ENCODE measurements around the gene S100A16.
A peak's percentile ranks its signal among the peaks of the same experiment; 100 is the strongest.
"Not testable (repeated sequence)": the region's sequence is repeated elsewhere in the genome, so short reads cannot be mapped to it uniquely, and the experiment has no call there.

The S100A16 gene

DNA sequence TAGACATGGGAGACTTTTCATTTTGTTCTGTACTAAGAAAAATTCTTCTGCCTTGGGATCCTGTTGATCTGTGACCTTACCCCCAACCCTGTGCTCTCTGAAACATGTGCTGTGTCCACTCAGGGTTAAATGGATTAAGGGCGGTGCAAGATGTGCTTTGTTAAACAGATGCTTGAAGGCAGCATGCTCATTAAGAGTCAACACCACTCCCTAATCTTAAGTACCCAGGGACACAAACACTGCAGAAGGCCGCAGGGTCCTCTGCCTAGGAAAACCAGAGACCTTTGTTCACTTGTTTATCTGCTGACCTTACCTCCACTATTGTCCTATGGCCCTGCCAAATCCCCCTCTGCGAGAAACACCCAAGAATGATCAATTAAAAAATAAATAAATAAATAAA, 29.4 kb downstream of the S100A16 start:
- not testable (repeated sequence) for DNase-seq

DNA sequence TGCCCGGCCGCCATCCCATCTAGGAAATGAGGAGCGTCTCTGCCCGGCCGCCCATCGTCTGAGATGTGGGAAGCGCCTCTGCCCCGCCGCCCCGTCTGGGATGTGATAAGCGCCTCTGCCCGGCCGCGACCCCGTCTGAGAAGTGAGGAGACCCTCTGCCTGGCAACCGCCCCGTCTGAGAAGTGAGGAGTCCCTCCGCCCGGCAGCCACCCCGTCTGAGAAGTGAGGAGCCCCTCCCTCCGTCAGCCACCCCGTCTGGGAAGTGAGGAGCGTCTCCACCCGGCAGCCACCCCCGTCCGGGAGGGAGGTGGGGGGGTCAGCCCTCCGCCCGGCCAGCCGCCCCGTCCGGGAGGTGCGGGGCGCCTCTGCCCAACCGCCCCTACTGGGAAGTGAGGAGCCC, 30.1 kb downstream of the S100A16 start:
- DNase-seq, result not testable (repeated sequence)

DNA sequence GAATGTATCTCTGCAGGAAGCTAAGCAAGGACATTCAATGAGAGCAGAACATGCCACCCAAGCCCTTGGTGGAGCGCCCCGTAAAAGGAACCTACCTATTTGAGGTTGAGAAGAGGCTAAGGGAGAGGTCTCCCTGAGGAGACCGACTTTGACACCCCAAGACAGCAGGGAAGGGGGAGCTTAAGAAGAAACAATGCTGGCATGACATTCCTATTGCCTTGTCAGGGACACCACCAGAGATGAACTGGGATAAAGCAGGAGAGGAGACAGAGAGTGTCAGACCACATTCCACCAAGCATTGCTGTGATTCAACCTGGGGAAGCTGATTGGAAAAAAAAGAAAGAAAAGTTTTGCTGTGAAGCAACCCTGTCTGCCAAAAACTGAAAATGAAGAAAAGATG, 34.0 kb downstream of the S100A16 start:
- DNase-seq, result no peak

DNA sequence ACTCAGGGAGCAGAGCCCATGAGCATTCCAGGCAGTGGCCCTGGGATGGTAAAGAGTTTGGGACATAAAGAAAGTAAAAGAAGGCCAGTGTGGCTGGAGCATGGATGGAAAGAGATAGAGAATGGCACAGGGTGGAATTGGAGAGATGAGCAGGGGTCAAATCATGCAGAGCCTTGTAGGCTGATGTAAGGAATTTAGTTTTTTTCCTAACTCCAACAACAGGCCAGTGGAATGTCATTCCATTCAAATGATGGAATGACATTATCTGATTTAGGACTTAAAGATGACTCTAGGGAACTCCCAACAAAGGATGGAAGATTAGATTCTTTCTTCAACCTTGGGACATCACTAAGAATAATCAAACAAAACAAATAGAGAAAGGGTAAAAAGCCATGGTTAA, 34.4 kb downstream of the S100A16 start:
- no peak for DNase-seq

DNA sequence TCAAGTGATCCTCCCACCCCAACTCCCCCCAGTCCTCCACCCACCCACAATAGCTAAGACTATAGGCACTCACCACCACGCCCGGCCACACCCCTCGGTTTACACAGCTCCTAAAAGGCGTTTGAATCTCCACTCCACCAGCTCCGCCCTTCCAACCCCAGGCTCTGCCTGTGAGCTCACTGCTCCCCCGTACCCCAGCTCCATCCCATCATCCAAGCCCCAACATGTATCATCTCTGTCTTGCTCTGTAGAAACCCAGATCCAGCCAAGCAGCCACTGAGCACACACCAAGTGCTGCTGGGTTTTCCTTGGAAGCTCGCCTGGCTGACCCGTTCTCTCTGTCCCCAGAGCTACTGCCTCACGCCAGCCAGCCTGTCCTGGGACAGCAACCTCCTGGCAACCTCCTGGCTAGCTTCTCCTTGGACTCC, 35.3 kb downstream of the S100A16 start:
- no peak for DNase-seq

DNA sequence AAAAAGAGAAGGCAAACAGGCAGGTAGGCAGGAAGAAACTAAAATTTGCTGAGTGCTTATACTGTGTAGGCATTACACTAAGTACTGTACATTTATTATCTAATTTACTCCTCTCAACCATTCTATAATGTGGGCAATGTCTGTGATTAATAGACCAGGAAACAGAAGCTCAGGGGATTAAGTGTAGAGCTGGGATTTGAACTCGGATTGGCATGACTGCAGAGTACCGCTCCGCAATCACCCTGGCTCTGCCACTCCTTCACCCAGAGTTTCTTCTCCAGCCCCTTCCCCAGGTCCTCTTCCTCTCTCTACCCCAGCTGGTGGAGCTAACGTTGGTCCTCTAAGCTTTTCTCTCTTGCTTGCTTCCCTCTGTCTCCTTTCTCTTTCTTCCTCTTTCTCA, 35.8 kb downstream of the S100A16 start:
- DNase-seq, result no peak

DNA sequence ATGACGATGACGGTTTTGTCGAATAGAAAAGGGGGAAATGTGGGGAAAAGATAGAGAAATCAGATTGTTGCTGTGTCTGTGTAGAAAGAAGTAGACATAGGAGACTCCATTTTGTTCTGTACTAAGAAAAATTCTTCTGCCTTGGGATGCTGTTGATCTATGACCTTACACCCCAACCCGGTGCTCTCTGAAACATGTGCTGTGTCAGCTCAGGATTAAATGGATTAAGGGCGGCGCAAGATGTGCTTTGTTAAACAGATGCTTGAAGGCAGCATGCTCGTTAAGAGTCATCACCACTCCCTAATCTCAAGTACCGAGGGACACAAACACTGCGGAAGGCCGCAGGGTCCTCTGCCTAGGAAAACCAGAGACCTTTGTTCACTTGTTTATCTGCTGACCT, 37.4 kb downstream of the S100A16 start:
- DNase-seq, result not testable (repeated sequence)

DNA sequence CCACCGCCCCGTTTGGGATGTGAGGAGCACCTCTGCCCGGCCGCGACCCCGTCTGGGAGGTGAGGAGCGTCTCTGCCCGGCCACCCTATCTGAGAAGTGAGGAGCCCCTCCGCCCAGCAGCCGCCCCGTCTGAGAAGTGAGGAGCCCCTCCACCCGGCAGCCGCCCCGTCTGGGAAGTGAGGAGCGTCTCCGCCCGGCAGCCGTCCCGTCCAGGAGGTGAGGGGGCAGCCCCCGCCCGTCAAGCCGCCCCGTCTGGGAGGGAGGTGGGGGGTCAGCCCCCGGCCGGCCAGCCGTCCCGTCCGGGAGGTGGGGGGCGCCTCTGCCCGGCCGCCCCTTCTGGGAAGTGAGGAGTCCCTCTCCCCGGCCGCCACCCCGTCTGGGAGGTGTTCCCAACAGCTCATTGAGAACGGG, 37.9 kb downstream of the S100A16 start:
- DNase-seq, result not testable (repeated sequence)

DNA sequence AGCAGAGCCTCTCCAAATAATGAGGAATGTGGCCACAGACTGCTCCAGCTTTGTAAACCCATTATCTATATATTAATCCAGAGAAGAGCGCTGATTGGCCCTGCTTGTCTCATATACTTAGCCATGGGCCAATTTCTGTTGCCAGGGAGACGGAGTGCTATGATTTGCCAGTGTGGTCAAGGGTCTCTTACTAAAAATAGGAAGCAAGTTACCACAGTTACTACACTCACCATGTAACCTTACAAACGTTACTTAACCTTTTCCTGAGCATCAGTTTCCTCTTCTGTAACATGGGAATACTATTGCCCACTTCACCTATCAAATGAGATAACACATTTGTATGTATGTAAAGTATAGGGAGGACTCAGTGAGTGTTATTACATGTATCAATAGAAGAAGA, 39.6 kb downstream of the S100A16 start:
- DNase-seq, result no peak

DNA sequence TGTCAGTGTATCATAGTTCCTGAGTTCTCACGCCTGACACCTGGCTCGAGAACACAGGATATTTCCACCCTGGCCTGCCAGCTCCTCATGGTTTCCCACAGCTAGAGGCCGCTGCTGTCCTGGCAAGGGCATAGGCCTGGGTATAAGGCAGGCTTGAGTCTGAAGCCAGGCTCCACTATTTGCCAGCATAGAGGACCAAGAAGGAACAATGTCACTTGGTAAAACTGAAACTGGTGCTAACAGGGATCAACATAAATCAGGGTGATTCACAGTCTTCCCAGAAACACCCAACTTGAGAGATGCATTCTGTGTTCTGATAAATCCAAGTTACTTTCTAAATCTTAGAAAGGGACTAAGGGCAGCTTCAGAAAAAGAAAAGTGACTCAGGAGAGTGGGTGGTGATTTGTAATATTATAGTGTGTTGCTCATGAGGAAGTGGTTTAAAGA, 40.3 kb downstream of the S100A16 start:
- peak; percentile 62 for DNase-seq

DNA sequence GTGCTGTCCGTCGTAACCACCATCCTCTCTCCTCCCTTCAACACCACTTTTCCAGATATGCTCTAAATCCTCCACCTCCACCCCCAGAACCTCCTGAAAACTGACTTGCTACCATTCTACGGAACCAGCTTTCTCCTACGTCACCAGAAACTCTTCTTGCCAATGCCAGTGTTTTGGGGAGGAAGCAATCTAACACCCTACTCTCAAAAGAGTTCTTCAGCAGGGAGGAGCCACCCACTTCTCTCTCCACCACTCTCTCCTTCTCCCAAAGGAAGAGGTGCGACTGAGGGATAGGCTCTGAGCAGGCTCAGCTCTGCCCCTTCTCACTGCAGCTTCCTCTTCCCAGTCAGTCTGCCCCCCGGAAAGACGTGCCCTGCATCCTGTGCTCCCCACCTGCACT, 41.2 kb downstream of the S100A16 start:
- no peak for DNase-seq

DNA sequence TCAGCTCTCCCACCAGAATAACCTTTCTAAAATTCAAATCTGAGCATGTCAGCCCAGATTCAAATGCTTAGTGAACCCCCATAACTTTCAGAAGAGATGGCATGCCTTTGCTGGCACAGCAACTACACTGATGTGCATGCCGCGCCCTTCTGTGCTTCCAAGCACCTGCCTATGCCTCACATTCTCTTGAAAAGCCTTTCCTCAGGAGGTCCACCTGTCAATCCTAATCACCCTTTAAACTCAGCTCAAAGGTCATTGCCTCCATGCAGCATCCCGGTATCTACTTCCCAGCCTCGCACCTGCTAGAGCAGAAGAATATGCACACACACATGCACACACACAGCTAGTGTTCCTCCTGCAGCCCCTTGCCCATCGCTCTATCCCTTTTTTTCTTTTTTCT, 42.1 kb downstream of the S100A16 start:
- no peak for DNase-seq

DNA sequence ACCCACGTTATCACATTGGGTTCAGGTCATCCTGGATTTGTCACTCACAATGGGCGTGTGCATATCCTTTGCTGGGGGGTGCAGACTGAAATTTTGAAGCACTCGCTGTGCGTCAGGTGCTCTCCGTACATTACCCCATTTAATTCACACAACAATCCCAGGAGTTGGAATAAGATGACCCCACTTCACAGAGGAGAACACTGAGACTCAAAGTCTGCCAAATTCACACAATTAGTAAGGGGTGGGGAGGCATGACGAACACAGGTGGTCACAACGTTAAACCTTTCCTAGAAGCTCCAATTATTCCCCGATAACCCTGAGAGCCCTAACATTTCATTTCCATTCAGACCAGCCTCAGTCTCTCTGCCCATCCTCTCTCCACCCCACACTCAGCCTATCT, 43.5 kb downstream of the S100A16 start:
- DNase-seq, result no peak

DNA sequence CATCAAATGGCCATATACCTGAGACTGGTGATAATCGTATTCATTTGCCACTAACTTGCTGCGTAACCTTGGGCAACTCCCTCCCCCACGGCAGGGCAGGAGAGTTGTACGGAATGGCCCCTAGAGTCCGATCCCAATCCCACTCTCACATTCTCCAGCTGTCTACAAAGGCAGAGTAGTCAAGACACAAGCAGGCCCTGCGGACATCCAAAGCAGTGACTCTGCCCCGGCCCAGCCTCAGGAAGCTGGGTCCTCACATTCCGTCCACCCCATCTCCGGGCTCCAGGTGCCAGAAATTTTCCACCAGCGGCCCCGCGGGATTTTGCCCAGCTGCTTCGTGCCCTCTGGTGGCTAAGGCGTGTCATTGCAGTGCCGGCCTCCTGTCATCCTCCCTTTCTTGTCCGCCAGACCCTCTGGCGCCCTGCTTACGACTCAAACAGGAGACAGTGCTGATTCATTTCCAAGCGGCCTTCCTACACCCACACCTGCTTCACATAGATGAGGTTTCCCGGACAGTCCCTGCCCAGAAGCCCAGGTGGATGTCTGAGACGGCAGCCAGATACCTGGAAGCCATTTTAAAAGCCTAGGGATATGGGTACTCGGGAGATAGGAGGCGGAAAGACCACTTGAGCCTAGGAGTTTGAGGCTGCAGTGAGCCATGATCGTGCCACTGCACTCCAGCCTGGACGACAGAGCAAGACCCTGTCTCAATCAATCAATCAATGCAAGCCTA, 44.4 kb downstream of the S100A16 start:
- DNase-seq, result peak; percentile 88

DNA sequence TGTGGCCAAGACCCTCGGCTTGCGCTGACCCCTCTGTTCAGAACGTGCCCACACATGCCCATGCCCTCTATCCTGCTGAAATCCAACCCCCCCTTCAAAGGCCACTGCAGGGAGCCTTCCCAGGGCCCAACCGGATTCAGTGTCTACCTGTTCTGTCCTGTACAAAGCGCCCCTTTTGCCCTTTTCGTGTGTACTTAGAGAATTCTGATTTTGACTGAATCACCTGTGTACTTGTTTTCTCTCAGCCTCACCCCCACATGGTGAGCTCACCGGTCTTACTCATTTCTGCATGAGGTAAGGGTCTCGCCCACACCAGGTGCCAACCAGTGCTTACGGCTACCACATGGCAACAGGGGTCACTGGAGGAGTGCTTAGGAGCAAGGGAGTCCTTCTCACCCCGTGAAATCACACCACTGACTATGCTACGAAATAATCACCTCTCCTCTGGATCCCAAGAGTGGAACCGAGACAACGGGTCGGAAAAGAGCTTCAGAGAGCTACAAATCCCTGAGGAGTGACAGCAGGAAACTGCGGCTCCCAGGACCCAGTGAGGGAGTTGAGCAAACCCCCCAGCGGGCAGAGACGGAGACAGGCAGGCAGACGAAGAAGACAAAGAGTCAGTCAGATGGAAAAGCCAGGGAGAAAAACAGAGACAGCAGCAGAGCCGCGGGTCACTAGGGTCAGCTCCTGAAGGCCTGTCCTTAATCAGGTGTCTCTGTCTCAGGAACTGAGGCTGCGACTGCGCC, 45.1 kb downstream of the S100A16 start:
- DNase-seq, result peak; percentile 34

DNA sequence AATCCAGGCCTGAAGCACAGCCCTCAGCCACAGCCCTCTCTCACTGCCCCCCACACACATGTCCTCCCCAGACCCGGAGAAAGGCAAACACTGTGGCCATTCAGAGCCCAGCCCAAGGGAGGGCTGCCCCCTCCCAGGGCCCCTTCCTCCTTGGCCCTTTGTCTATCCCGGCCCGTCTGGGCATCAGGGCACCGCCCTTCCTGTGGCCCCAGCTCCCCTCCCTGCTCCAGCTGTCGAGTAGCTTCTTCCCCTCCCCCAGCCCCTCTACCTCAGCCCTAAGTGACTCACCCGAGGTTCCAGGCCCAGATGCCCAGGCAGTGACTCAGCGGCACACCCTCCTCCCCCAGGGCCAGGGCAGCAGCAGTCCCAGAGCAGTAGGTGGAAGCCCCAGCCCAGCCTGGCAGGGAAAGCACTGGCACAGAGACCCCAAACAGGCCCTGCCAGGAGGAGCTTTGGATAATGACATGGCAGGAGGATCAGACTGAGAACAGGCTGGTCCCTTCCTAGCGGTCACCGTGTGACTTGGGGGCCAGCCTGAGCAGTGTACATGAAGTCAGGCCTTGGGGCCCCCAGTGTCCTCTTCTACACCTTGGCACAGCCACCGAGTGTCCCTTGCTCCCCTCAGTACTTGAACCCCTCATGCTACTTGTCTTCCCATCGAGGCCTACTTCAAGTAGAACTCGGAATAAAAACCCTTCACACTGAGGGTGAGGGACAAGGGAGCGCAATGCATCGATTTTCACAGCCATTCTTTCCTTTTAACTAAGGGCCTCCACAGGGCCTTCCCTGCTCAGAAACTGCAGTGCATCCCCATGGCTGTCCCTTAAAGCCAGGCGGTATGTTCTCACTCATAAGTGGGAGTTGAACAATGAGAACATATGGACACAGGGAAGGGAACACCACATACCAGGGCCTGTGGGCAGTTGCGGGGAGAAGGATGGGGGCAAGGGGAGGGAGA, 46.2 kb downstream of the S100A16 start:
- peak; percentile 94 for DNase-seq

DNA sequence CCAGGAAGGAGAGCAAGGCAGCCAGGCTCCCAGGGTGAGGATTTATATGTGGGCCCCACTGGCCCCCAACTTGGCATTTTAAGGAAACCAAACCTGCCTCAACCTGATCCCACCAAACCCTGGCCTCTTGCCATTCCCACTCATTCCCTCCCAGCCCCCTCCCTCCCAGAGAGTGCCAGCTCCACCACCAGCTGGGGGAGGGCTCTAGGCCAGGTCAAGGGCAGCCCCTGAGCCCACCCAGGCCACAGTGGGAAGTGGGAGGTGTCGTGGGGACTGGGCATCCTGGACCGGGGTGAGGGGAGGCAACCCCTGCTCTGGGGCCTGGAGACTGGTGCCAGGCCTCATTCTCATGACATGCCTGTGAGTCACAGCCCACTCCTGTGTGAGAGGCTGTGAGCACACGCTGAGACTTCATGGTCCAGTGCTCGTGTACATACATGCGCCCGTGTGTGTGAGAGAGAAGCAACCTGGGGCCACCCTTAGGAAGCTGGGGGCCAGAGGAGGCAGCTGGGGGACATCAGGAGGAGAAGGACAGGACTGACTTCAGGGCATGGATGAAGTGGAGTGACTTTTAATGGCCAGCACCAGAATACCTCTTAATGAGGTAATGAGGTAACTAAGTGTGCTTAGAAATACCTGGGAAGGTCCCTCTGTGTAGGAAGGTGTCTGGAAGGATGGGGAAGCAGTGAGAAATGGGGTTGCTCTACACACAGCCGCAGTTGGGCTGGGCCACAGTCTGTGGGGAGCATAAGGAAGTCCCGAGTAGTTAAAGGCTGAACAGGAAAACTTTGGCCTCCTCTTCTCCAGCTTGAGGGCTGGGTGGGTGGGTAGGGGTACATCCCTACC, 47.2 kb downstream of the S100A16 start, which contains the start of gene S100A2:
Gene S100A2, minus strand, starts transcription at position 316 of the 846 bp plus-strand sequence. CDS start 1,967 bp downstream, outside the sequence.
- peak; percentile 71 for DNase-seq

DNA sequence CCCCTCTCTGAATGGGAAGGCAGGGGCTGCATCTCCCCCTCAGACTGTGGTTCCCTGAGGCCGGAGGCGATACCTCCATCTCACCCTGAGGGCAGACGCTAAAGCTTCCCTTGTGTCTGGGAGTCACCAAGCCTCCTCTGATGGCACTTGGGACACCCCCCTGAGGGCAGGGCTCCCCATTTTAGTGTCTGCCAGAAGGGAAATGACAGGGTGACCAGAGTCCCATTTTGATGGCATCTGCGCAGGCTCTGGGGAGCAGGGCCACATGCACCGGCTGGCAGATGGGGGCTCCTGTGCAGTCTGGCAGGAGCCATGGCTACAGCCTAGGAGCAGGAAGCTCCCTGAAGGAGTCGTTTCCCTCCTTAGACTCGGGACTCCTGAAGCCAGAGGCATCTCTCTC, 48.9 kb downstream of the S100A16 start:
- no peak for DNase-seq

DNA sequence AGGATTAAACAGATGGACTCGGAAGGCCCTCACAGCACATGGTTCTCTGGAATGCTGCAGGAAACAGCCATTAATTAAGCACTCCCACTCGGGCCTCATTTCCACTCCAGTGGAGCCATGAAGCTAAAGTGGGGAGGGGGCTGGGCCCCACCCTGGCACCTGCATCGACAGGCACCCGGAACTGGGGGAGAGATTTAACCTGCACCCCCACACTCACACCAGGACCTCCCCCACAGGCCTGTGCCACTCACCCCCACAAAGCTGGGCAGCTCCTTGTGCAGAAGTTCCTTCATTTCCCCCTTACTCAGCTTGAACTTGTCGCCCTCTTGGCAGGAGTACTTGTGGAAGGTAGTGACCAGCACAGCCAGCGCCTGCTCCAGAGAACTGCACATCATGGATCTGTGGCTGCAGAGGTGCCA, 49.4 kb downstream of the S100A16 start:
- no peak for DNase-seq

DNA sequence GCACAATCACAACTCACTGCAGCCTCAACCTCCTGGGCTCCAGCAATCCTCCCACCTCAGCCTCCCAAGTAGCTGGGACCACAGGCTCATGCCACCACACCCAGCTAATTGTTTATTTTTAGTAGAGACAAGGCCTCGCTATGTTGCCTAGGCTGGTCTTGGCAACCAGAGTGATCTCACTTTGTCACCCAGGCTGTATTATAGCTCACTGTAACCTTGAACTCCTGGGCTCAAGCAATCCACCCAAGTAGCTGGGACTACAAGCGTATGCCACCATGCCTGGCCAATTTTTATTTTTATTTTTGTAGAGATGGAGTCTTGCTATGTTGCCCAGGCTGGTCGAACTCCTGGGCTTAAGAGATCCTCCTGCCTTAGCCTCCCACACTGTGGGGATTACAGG, 50.9 kb downstream of the S100A16 start:
- DNase-seq, result not testable (repeated sequence)

DNA sequence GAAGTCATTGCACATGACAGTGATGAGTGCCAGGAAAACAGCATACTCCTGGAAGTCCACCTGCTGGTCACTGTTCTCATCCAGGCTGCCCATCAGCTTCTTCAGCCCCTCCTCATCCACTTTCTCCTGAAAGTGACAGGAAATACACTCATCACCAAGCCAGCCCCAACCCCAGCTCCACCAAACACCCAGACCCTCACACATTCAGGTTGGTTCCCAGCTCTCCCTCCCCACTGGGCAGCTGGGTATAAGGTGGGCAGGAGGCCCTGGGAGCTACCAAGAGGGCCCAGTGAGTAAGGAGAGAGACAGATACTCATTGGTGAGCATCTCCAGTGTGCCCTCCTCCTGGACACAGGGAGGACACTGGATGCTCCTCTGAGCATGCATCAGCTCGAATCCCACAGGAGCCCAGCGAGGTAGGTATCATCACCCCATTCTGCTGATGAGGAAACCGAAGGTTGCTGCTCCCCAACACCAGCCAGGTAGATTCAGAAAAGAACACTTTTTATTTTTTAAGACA, 51.4 kb downstream of the S100A16 start:
- no peak for DNase-seq

Data from CD4-positive, alpha-beta T cell treated with Interleukin-17A for 4 hours (primary cell).